ENCODE measurements around the gene SMAD2. TPM values are rescaled to one million over a fixed set of nuclear protein-coding genes. Genes with fewer than 3 reads are reported as not detected.

SMAD2 gene
- total RNA-seq, 4 donors from 2014 or later, result 54.5 to 105 (median 83.6) TPM

- WGBS, 2 donors, result 63 to 70% methylated on average over 6 of the region's 6 CpGs
- TF ChIP-seq POLR2A (IDR thresholded peaks at IDR 0.05) (no peak), CTCF (IDR thresholded peaks at IDR 0.05) (no peak)
- DNase-seq (ENCODE audit: low spot score in 2 of 2), result no peak
- no peak overlapping the region for H3K4me3 ChIP-seq (ENCODE audit: low read depth, poor library complexity, severe bottlenecking)
- intact Hi-C loops (cut with DNase I; ENCODE audit: low total_unique reads), result no loop called here
These were observed 14.8 kb upstream of the SMAD2 start for GRCh38 chr18:47944972-47945852.

- no peak for TF ChIP-seq POLR2A (IDR thresholded peaks at IDR 0.05)
- intact Hi-C loops (cut with DNase I; ENCODE audit: low total_unique reads), result no loop called here
- 65 to 74% methylated on average over 1 of the region's 1 CpG for WGBS, 2 donors
- H3K4me3 ChIP-seq (ENCODE audit: low read depth, poor library complexity, severe bottlenecking), result no peak overlapping the region
- DNase-seq (ENCODE audit: low spot score in 2 of 2), result no peak
These were observed 6.5 kb upstream of the SMAD2 start for GRCh38 chr18:47936952-47937351.

GRCh38 chr18:47935321-47936055, 5.0 kb upstream of the SMAD2 start:
- H3K4me3 ChIP-seq (ENCODE audit: low read depth, poor library complexity, severe bottlenecking), result no peak overlapping the region
- intact Hi-C loops (cut with DNase I; ENCODE audit: low total_unique reads), result no loop called here
- TF ChIP-seq CTCF (IDR thresholded peaks at IDR 0.05) (no peak), POLR2A (IDR thresholded peaks at IDR 0.05) (no peak)
- 72 to 93% methylated on average over 1 of the region's 1 CpG for WGBS, 2 donors
- DNase-seq (ENCODE audit: low spot score in 2 of 2), result no peak

GRCh38 chr18:47932603-47933002, 2.1 kb upstream of the SMAD2 start:
- 77 to 79% methylated on average over 4 of the region's 4 CpGs for WGBS, 2 donors
- H3K4me3 ChIP-seq (ENCODE audit: low read depth, poor library complexity, severe bottlenecking), result no peak overlapping the region

GRCh38 chr18:47932190-47932589, 1.7 kb upstream of the SMAD2 start:
- 78 to 79% methylated on average over 10 of the region's 10 CpGs for WGBS, 2 donors
- intact Hi-C loops (cut with DNase I; ENCODE audit: low total_unique reads), result no loop called here

More at GRCh38 chr18:47932603-47933002, 2.1 kb upstream of the SMAD2 start:
- no peak for TF ChIP-seq POLR2A (IDR thresholded peaks at IDR 0.05)
- no peak for TF ChIP-seq CTCF (IDR thresholded peaks at IDR 0.05)
- intact Hi-C loops (cut with DNase I; ENCODE audit: low total_unique reads), result no loop called here
- no peak for DNase-seq (ENCODE audit: low spot score in 2 of 2)

More at GRCh38 chr18:47932190-47932589, 1.7 kb upstream of the SMAD2 start:
- DNase-seq (ENCODE audit: low spot score in 2 of 2), result no peak
- TF ChIP-seq CTCF (IDR thresholded peaks at IDR 0.05) (no peak), POLR2A (IDR thresholded peaks at IDR 0.05) (no peak)
- H3K4me3 ChIP-seq (ENCODE audit: low read depth, poor library complexity, severe bottlenecking), result no peak overlapping the region

All from lower leg skin (tissue), 4 donors.